ENCODE results near the gene DCBLD1. TPM values are rescaled to one million over a fixed set of nuclear protein-coding genes. Genes with fewer than 3 reads are reported as not detected.
A peak's percentile ranks its signal among the peaks of the same experiment; 100 is the strongest.

The DCBLD1 gene
- total RNA-seq, 1 donor = 3.6 TPM

DNA sequence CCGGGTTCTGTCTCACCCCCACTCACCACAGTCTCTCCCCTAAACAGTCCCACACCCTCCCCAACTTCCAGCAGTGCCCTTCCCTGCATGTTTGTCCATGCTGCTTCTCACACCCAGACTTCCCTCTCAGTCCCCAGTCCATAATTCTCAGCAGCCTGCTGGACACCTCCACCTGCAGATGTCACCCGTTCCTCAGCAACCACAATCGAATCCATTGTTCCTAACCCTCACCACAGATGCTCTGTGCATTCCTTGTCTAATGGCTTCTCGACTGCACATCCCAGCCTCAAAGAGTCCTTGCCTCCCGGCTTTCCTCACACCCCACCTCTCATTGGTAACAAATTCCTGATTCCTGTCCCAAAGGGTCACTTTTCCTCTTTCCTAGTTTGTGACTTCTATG is 64.2 kb downstream of the DCBLD1 start:
- Histone ChIP-seq H3K27me3 (ENCODE audit: insufficient read depth, low read length) (no peaks in the 10 kb centered on the region), H3K4me1 (ENCODE audit: insufficient read depth, low read length) (peaks cover 29% of the 10 kb centered on the region)

DNA sequence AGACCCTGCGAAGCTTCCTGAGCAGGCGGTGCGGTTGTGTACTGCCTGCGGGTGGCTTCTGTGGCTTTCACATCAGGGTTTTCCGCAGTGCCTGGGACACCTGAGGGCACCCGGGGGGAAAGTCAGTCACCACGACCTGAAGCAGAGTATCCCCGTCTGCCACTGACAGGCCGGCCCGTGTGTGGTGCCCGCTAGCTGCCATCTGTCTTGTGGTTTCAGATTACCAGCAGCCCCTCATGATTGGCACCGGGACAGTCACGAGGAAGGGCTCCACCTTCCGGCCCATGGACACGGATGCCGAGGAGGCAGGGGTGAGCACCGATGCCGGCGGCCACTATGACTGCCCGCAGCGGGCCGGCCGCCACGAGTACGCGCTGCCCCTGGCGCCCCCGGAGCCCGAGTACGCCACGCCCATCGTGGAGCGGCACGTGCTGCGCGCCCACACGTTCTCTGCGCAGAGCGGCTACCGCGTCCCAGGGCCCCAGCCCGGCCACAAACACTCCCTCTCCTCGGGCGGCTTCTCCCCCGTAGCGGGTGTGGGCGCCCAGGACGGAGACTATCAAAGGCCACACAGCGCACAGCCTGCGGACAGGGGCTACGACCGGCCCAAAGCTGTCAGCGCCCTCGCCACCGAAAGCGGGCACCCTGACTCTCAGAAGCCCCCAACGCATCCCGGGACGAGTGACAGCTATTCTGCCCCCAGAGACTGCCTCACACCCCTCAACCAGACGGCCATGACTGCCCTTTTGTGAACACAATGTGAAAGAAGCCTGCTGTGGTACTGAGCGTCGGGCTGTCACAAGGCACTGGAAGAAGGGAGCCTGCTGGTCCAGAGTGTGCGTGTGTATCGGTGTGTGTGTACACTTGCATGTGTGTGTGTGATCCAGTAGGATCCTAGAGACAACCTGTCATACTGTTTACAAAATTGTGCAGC is 65.5 kb downstream of the DCBLD1 start:
- Histone ChIP-seq H3K9me3 (ENCODE audit: low read depth, low read length) (no peaks in the 10 kb centered on the region), H3K4me3 (ENCODE audit: low read length) (peak overlapping the region; percentile 36), H3K27me3 (ENCODE audit: insufficient read depth, low read length) (no peaks in the 10 kb centered on the region), H3K4me1 (ENCODE audit: insufficient read depth, low read length) (peaks cover 29% of the 10 kb centered on the region)

More for the DNA sequence above, 64.2 kb downstream of the DCBLD1 start:
- Histone ChIP-seq H3K4me3 (ENCODE audit: low read length) (no peak overlapping the region), H3K9me3 (ENCODE audit: low read depth, low read length) (no peaks in the 10 kb centered on the region)

DNA sequence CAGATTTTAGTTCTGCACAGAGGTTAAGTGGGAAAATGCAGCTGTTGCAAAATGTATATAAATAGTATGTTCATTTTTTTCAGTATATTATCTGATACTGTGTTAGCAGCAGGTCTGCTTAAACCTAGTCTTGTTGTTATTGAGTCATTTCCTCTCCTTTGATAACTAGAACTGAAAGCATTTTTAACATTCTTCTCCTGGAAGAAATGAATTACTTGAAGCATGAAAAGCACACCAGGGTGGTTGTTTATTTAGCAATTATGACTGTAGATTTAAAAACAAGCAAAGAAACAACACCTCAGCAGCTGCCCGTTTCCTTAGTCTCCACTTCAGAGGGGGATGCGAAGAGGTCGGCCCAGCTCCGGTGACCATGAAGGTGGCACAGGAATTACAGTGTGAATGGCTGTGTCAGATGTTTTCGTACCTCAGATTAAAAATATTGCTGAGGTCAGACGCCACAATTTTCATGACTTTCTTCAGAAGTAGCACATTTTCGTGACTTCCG is 66.4 kb downstream of the DCBLD1 start:
- H3K4me3 ChIP-seq (ENCODE audit: low read length) = peak overlapping the region; percentile 36
- H3K4me1 ChIP-seq (ENCODE audit: insufficient read depth, low read length) = peaks cover 29% of the 10 kb centered on the region
- no peaks in the 10 kb centered on the region for H3K27me3 ChIP-seq (ENCODE audit: insufficient read depth, low read length)
- no peaks in the 10 kb centered on the region for H3K9me3 ChIP-seq (ENCODE audit: low read depth, low read length)

DNA sequence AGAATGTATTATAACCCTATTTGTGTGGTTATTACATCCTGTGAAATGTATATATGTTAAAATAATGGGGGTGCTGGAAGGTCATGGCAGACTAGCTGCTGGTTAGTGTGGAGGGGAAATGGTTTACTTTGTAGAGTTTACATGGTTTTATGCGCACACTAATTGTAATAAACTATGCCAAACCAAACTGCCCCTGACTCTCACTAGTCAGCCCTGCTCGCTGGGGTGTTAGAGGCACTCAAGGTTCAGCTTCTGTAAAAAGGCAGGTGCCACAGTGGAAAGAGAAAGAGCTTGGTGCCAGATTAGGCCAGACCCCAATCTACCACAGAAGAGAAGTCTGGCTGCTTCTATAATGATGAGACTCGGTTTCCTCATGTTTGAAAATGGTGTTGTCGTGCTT is 67.1 kb downstream of the DCBLD1 start:
- Histone ChIP-seq H3K4me3 (ENCODE audit: low read length) (no peak overlapping the region), H3K27me3 (ENCODE audit: insufficient read depth, low read length) (no peaks in the 10 kb centered on the region), H3K9me3 (ENCODE audit: low read depth, low read length) (no peaks in the 10 kb centered on the region), H3K4me1 (ENCODE audit: insufficient read depth, low read length) (peaks cover 29% of the 10 kb centered on the region)

DNA sequence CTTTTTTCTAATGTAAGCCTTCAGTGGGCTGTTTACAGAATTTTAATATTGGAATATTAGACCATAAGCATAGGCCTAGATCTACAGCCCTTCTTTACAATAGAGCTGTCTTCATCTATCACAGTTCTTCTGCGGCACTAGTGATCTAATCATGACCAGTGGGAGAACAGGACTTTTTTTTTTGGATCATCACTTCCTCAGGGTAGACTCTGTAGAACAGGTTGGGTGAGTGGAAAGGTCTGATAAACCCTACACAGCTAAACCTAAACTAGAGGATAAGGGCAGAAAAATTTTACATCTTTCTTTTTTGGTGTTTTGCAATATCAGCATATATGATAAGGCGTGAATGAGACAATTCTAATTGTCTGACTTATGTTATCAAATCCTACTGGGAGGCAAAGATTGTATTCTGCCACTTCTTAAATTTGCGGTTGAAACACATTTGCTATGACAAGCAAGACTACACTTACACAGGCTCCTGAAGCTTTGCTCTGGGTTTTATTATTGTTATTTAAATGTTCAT is 67.7 kb downstream of the DCBLD1 start:
- H3K4me3 ChIP-seq (ENCODE audit: low read length) = no peak overlapping the region
- no peaks in the 10 kb centered on the region for H3K9me3 ChIP-seq (ENCODE audit: low read depth, low read length)
- H3K4me1 ChIP-seq (ENCODE audit: insufficient read depth, low read length) = peaks cover 29% of the 10 kb centered on the region
- H3K27me3 ChIP-seq (ENCODE audit: insufficient read depth, low read length) = no peaks in the 10 kb centered on the region

- Histone ChIP-seq H3K4me1 (ENCODE audit: insufficient read depth, low read length) (peaks cover 29% of the 10 kb centered on the region), H3K27me3 (ENCODE audit: insufficient read depth, low read length) (no peaks in the 10 kb centered on the region), H3K4me3 (ENCODE audit: low read length) (no peak overlapping the region), H3K9me3 (ENCODE audit: low read depth, low read length) (no peaks in the 10 kb centered on the region)
Observed at GRCh38 chr6:117550618-117551242, 68.3 kb downstream of the DCBLD1 start.

GRCh38 chr6:117552618-117553017 is 70.1 kb downstream of the DCBLD1 start:
- H3K27me3 ChIP-seq (ENCODE audit: insufficient read depth, low read length) = no peaks in the 10 kb centered on the region
- no peak overlapping the region for H3K4me3 ChIP-seq (ENCODE audit: low read length)
- no peaks in the 10 kb centered on the region for H3K9me3 ChIP-seq (ENCODE audit: low read depth, low read length)
- peaks cover 25% of the 10 kb centered on the region for H3K4me1 ChIP-seq (ENCODE audit: insufficient read depth, low read length)

- Histone ChIP-seq H3K4me3 (ENCODE audit: low read length) (no peak overlapping the region), H3K9me3 (ENCODE audit: low read depth, low read length) (no peaks in the 10 kb centered on the region), H3K27me3 (ENCODE audit: insufficient read depth, low read length) (no peaks in the 10 kb centered on the region), H3K4me1 (ENCODE audit: insufficient read depth, low read length) (peaks cover 20% of the 10 kb centered on the region)
Observed at GRCh38 chr6:117553142-117553541, 70.7 kb downstream of the DCBLD1 start.

GRCh38 chr6:117555262-117555849 is 72.9 kb downstream of the DCBLD1 start:
- no peak overlapping the region for H3K4me3 ChIP-seq (ENCODE audit: low read length)
- no peaks in the 10 kb centered on the region for H3K9me3 ChIP-seq (ENCODE audit: low read depth, low read length)
- peaks cover 5% of the 10 kb centered on the region for H3K4me1 ChIP-seq (ENCODE audit: insufficient read depth, low read length)
- no peaks in the 10 kb centered on the region for H3K27me3 ChIP-seq (ENCODE audit: insufficient read depth, low read length)

GRCh38 chr6:117555882-117556498 is 73.5 kb downstream of the DCBLD1 start:
- Histone ChIP-seq H3K4me1 (ENCODE audit: insufficient read depth, low read length) (no peaks in the 10 kb centered on the region), H3K4me3 (ENCODE audit: low read length) (no peak overlapping the region), H3K27me3 (ENCODE audit: insufficient read depth, low read length) (no peaks in the 10 kb centered on the region), H3K9me3 (ENCODE audit: low read depth, low read length) (no peaks in the 10 kb centered on the region)

DNA sequence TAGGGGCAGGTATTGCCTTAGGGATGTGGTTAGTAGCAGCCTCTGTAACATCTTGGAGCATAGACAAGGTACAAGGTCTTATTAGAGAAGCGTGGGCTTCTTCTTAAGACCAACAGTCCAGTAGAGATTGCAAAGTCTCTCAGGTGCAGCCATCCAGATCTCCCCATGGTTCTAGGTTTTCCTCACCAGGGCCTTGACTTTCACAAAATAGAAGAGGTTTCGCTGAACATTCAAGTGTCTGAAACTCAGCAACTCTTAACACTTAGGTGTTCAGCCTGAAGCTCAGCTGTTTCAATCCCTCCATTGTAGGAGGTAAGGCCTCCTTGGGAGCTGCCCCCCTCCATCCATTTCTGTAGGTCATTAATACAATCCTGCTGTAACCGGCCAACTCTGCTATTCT is 75.5 kb downstream of the DCBLD1 start:
- no peaks in the 10 kb centered on the region for H3K27me3 ChIP-seq (ENCODE audit: insufficient read depth, low read length)
- H3K4me1 ChIP-seq (ENCODE audit: insufficient read depth, low read length) = no peaks in the 10 kb centered on the region
- H3K9me3 ChIP-seq (ENCODE audit: low read depth, low read length) = no peaks in the 10 kb centered on the region
- no peak overlapping the region for H3K4me3 ChIP-seq (ENCODE audit: low read length)

DNA sequence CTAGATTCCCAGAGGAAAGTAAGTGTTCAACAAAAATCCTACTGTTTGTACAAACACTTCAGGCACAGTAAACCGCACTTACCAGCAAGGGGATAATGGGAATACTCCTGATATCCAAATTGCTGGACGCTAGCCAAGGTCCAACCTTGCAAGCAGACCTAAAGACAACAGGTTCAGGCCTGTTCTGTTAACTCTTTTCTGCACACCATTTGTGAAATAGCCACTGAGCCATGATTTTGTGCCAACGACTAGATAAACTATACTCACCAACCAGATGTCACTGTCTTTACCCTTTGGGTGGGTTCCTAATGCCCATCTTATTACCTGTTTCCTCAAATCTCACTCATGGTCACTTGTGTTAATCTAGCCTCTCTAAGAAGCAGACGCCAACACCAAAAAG is 76.3 kb downstream of the DCBLD1 start:
- Histone ChIP-seq H3K27me3 (ENCODE audit: insufficient read depth, low read length) (no peaks in the 10 kb centered on the region), H3K4me1 (ENCODE audit: insufficient read depth, low read length) (no peaks in the 10 kb centered on the region), H3K9me3 (ENCODE audit: low read depth, low read length) (no peaks in the 10 kb centered on the region), H3K4me3 (ENCODE audit: low read length) (no peak overlapping the region)

DNA sequence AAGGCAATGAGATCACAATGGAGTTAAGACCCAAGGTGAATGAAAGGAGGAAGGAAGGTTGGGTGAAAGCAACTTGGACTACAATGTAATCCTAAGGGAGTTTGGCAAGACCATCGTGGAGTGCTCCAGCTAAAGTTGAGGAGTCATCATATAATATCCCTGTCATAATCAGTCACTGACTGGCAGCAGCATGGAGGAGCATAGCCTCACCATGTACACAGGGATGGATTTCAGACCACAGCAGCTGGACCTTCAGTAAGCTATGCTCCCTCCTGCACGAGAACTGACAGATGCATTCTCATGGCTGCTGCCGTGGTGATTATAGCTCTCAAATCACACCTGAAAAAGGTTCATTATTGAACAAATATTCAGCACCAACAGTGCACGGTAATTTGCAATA is 76.8 kb downstream of the DCBLD1 start:
- Histone ChIP-seq H3K9me3 (ENCODE audit: low read depth, low read length) (no peaks in the 10 kb centered on the region), H3K4me3 (ENCODE audit: low read length) (no peak overlapping the region), H3K27me3 (ENCODE audit: insufficient read depth, low read length) (no peaks in the 10 kb centered on the region), H3K4me1 (ENCODE audit: insufficient read depth, low read length) (no peaks in the 10 kb centered on the region)

DNA sequence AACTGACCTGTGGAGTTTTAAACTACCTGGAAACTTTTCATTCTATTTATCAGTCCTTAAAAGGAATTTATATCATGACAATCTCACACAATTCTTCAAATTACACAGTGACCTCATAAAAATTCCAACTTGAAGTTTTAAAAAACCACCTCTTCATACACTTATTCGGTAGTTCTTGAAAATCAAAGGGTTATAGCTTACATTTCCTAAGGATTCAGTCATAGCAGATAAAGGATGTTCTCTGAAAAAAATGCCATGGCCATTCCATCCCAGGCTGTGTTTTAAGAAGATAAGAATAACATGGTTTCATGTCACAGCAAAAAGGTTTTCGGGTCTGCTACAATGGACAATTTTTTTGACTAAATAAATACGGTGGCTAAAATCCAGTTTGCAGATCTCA is 78.7 kb downstream of the DCBLD1 start:
- Histone ChIP-seq H3K27me3 (ENCODE audit: insufficient read depth, low read length) (no peaks in the 10 kb centered on the region), H3K9me3 (ENCODE audit: low read depth, low read length) (no peaks in the 10 kb centered on the region), H3K4me1 (ENCODE audit: insufficient read depth, low read length) (no peaks in the 10 kb centered on the region), H3K4me3 (ENCODE audit: low read length) (no peak overlapping the region)

DNA sequence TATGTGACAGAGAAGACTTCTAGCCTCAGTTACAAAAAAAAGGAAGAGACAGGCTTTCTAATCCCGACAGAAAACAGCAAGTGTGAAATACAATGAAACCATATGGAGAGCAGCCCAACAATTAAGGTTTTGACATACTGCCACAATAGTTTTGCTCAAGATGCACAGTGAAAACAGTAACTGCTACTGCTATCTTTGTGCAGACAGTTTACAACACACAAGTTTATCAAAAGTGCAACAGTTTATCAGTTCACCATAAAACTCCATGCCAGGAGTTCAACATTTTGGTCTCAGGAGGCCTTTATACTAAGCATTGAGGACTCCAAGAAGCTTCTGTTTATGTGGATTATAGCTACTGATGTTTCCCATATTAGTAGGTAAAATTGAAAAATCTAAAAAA is 82.2 kb downstream of the DCBLD1 start:
- Histone ChIP-seq H3K27me3 (ENCODE audit: insufficient read depth, low read length) (no peaks in the 10 kb centered on the region), H3K9me3 (ENCODE audit: low read depth, low read length) (no peaks in the 10 kb centered on the region), H3K4me3 (ENCODE audit: low read length) (no peak overlapping the region), H3K4me1 (ENCODE audit: insufficient read depth, low read length) (no peaks in the 10 kb centered on the region)
